Right ventricle myocardium inferior (tissue), 1 donor: ENCODE results near the gene TMEM92. TPM values are rescaled to one million over a fixed set of nuclear protein-coding genes. Genes with fewer than 3 reads are reported as not detected.
A peak's percentile ranks its signal among the peaks of the same experiment; 100 is the strongest.
"Not testable (repeated sequence)": the region's sequence is repeated elsewhere in the genome, so short reads cannot be mapped to it uniquely, and the experiment has no call there.

Experiments used
- ATAC-seq: fragments of 200-7000 bp; cut with Tn5 transposase; one replicate; pipeline ENCODE4 v1.9.1; 2020; ENCODE audit warnings: mild to moderate bottlenecking, moderate library complexity
- DNase-seq: peaks from one replicate; pipeline ENCODE4 v3.0.0; 2021; ENCODE audit errors: missing footprints
- intact Hi-C: fragments of 100-400 bp; cut with DNase I; formaldehyde crosslinking; loops from one replicate; pipeline ENCODE4 v1.11.0; 2022
- total RNA-seq: library from RNA; stranded (reverse); fragmentation: NEBNext Ultra II Directional; extraction: Animal tissue kit (Norgen Biotek cat#: 25700); gene quantifications from one replicate; pipeline ENCODE4 v1.2.1, GENCODE V29; 2021
- donor health status: DM: no; HTN: yes; CAD: no; lungs with severe emphysema.

Gene TMEM92
- total RNA-seq, 1 donor from 2014 or later, result not detected

GRCh38 chr17:50289991-50290702 lies 15.9 kb downstream of the TMEM92 start:
- intact Hi-C loops, result loop anchor here (10.0 kb wide), 1 partner anchor 265 kb away; no protein-coding TSS in a partner anchor
- peak; percentile 82 for DNase-seq
- peak; percentile 96 for ATAC-seq

- intact Hi-C loops, result loop anchor here (10.0 kb wide), 1 partner anchor 266 kb away; no protein-coding TSS in a partner anchor
- ATAC-seq, result no peak
These were observed 16.7 kb downstream of the TMEM92 start for GRCh38 chr17:50290933-50291332.

GRCh38 chr17:50292465-50292864 lies 18.2 kb downstream of the TMEM92 start:
- ATAC-seq, result no peak
- intact Hi-C loops, result loop anchor here (10.0 kb wide), 1 partner anchor 268 kb away; no protein-coding TSS in a partner anchor
- no peak for DNase-seq

More at GRCh38 chr17:50290933-50291332, 16.7 kb downstream of the TMEM92 start:
- DNase-seq, result no peak

GRCh38 chr17:50295021-50295420 lies 20.8 kb downstream of the TMEM92 start:
- intact Hi-C loops, result loop anchor here (10.0 kb wide), 1 partner anchor 270 kb away; no protein-coding TSS in a partner anchor
- DNase-seq (no peak), ATAC-seq (no peak)

- intact Hi-C loops, result loop anchor here (1.0 to 10.0 kb wide), 3 partner anchors 97 to 273 kb away; partner anchors contain the start of gene PDK2
- ATAC-seq (peak; percentile 86), DNase-seq (peak; percentile 88)
These were observed 23.2 kb downstream of the TMEM92 start for GRCh38 chr17:50297407-50297865.

GRCh38 chr17:50298018-50298417 lies 23.8 kb downstream of the TMEM92 start:
- DNase-seq (no peak), ATAC-seq (no peak)
- intact Hi-C loops, result loop anchor here (10.0 kb wide), 1 partner anchor 273 kb away; no protein-coding TSS in a partner anchor

GRCh38 chr17:50299776-50300175 lies 25.5 kb downstream of the TMEM92 start:
- DNase-seq, result no peak
- intact Hi-C loops, result loop anchor here (10.0 kb wide), 1 partner anchor 275 kb away; no protein-coding TSS in a partner anchor
- ATAC-seq, result no peak

- DNase-seq, ATAC-seq, intact Hi-C loops: not testable (repeated sequence)
These were observed 26.6 kb downstream of the TMEM92 start for GRCh38 chr17:50300824-50301223.

- ATAC-seq, result no peak
- intact Hi-C loops, result no loop called here
- DNase-seq, result no peak
These were observed 27.8 kb downstream of the TMEM92 start for GRCh38 chr17:50301891-50302584.

- ATAC-seq (no peak), DNase-seq (no peak)
These were observed 28.8 kb downstream of the TMEM92 start for GRCh38 chr17:50303051-50303450.

GRCh38 chr17:50303596-50303995 lies 29.3 kb downstream of the TMEM92 start:
- DNase-seq (no peak), ATAC-seq (no peak)
- intact Hi-C loops, result no loop called here

More at GRCh38 chr17:50303051-50303450, 28.8 kb downstream of the TMEM92 start:
- intact Hi-C loops, result no loop called here

- ATAC-seq (no peak), DNase-seq (no peak)
- intact Hi-C loops, result no loop called here
These were observed 30.6 kb downstream of the TMEM92 start for GRCh38 chr17:50304781-50305404.

GRCh38 chr17:50307654-50308053 lies 33.4 kb downstream of the TMEM92 start:
- no peak for ATAC-seq
- intact Hi-C loops, result no loop called here

GRCh38 chr17:50308666-50309065 lies 34.4 kb downstream of the TMEM92 start:
- intact Hi-C loops, result no loop called here

More at GRCh38 chr17:50307654-50308053, 33.4 kb downstream of the TMEM92 start:
- DNase-seq, result no peak

GRCh38 chr17:50310455-50311111 lies 36.3 kb downstream of the TMEM92 start:
- ATAC-seq (no peak), DNase-seq (no peak)
- intact Hi-C loops, result no loop called here

More at GRCh38 chr17:50308666-50309065, 34.4 kb downstream of the TMEM92 start:
- DNase-seq, result no peak
- ATAC-seq, result no peak

GRCh38 chr17:50311112-50311460 lies 36.8 kb downstream of the TMEM92 start:
- no peak for DNase-seq
- intact Hi-C loops, result no loop called here
- no peak for ATAC-seq

- no peak for DNase-seq
- intact Hi-C loops, result no loop called here
- no peak for ATAC-seq
These were observed 37.2 kb downstream of the TMEM92 start for GRCh38 chr17:50311483-50311882.

- ATAC-seq (peak; percentile 39), DNase-seq (no peak)
- intact Hi-C loops, result no loop called here
These were observed 38.0 kb downstream of the TMEM92 start for GRCh38 chr17:50312308-50312707.
